CD1c-positive myeloid dendritic cell (primary cell): ENCODE results near the gene DHX30.

ENCODE experiments used
- DNase-seq: peaks from one replicate; pipeline ENCODE4 v3.0.0-alpha.2; 2016; ENCODE audit errors: extremely low spot score

DHX30 gene

GRCh38 chr3:47851888-47852603 is 49.1 kb downstream of the DHX30 start:
- no peak for DNase-seq

- no peak for DNase-seq
Observed at GRCh38 chr3:47852604-47853602, 50.0 kb downstream of the DHX30 start.

GRCh38 chr3:47854267-47854666 is 51.3 kb downstream of the DHX30 start:
- DNase-seq = no peak

- DNase-seq = no peak
Observed at GRCh38 chr3:47854720-47855455, 52.0 kb downstream of the DHX30 start.

GRCh38 chr3:47855461-47856383 is 52.8 kb downstream of the DHX30 start:
- no peak for DNase-seq

GRCh38 chr3:47856669-47857068 is 53.7 kb downstream of the DHX30 start:
- DNase-seq = no peak

GRCh38 chr3:47857151-47857550 is 54.2 kb downstream of the DHX30 start:
- no peak for DNase-seq

GRCh38 chr3:47859956-47860605 is 57.1 kb downstream of the DHX30 start:
- DNase-seq = no peak

GRCh38 chr3:47863391-47864128 is 60.6 kb downstream of the DHX30 start:
- DNase-seq = no peak

GRCh38 chr3:47865192-47865591 is 62.3 kb downstream of the DHX30 start:
- no peak for DNase-seq

GRCh38 chr3:47867451-47868044 is 64.6 kb downstream of the DHX30 start:
- DNase-seq = no peak

- no peak for DNase-seq
Observed at GRCh38 chr3:47868306-47868705, 65.4 kb downstream of the DHX30 start.

- DNase-seq = no peak
Observed at GRCh38 chr3:47870156-47870555, 67.2 kb downstream of the DHX30 start.

GRCh38 chr3:47870702-47871260 is 67.8 kb downstream of the DHX30 start:
- DNase-seq = no peak

- DNase-seq = no peak
Observed at GRCh38 chr3:47871389-47871788, 68.5 kb downstream of the DHX30 start.

- no peak for DNase-seq
Observed at GRCh38 chr3:47872916-47873315, 70.0 kb downstream of the DHX30 start.

GRCh38 chr3:47874438-47874837 is 71.5 kb downstream of the DHX30 start:
- no peak for DNase-seq

- no peak for DNase-seq
Observed at GRCh38 chr3:47874913-47875312, 72.0 kb downstream of the DHX30 start.

GRCh38 chr3:47877290-47877689 is 74.4 kb downstream of the DHX30 start:
- DNase-seq = no peak
